NB4 (cell line): ENCODE data around the gene EIF2AK2.

Experiments
- CTCF ChIP-seq: IDR thresholded peaks from one replicate; pipeline ENCODE4 v1.5.1; 2012; ENCODE audit warnings: low read depth, low read length
- TF ChIP-seq, protein P1 (sequence below): IDR thresholded peaks from 2 replicates; pipeline ENCODE4 v1.6.1; 2011; ENCODE audit warnings: low read depth, low read length

DNA sequence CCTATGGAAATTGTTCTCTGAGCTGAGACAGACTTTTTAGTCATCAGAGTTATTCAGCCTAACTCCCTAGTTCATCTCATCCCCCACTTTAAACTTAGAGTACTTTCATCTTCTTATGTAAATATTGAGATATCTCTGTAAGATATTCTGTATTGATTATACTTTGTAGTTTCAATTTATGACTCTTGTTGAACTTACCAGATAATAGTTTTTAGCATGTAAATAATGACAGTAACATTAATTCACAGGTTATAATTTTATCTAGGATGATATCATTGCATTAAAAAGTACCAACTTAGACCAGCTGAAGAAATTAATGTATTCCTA lies 14.8 kb upstream of the EIF2AK2 start:
- no peak for TF ChIP-seq CTCF
- TF ChIP-seq, protein P1, sequence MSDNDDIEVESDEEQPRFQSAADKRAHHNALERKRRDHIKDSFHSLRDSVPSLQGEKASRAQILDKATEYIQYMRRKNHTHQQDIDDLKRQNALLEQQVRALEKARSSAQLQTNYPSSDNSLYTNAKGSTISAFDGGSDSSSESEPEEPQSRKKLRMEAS = no peak
